Measurements from ENCODE around the gene ZNF354B. TPM values are rescaled to one million over a fixed set of nuclear protein-coding genes. Genes with fewer than 3 reads are reported as not detected.
"Not testable (repeated sequence)": the region's sequence is repeated elsewhere in the genome, so short reads cannot be mapped to it uniquely, and the experiment has no call there.

Gene ZNF354B
- total RNA-seq, 2 experiments from 2014 or later, result 9.5 to 10.6 TPM

DNA sequence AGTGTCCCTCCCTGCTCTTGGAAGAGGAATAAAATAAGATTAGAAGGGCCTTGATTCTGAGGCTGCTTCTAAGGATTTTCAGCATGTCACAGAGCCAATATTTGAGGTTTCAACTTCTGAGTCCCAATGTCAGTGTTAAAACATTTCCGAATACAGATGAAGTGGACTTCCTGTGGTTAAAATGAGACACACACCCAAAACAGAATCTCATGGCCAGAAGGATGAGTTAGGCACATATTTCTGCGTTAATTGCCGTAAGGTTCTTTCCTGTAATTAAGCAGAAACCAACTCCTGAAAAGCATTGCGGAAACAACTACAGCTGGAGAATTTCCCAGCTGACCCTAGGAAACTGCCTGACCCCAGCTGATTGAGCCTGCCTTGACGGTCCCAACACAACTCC, 10.4 kb upstream of the ZNF354B start:
- Mint-ChIP-seq H3K4me3 (no peak overlapping the region), H3K4me1 (no peaks in the 10 kb centered on the region), H3K27me3 (peaks cover 3% of the 10 kb centered on the region), H3K9me3 (peaks cover 10% of the 10 kb centered on the region), H3K27ac (no peak overlapping the region), H3K36me3 (ENCODE audit: low read depth) (no peaks in the 10 kb centered on the region)
- ChIA-PET POLR2A (no interaction called here), CTCF (no interaction called here)
- DNase-seq, result no peak

DNA sequence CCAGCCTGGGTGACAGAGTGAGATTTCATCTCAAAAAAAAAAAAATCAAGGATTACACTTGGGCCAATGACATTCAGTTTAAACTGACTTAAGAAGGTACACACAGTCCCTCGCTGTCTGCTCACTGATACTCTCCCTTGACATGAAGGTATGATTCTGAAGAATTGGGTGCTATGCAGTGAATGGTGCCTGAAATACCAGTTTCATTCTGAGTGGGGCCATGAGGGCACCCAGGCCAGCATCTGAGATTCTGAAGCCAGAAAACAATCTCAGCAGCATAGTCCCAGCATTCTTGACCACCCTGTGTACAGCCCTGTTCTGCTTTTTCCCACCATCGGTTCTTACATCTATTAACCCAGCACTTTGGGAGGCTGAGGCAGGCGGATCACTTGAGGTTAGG, 7.8 kb upstream of the ZNF354B start:
- ChIA-PET POLR2A (no interaction called here), CTCF (no interaction called here)
- H3K4me3 Mint-ChIP-seq, result no peak overlapping the region
- H3K4me1 Mint-ChIP-seq, result no peaks in the 10 kb centered on the region
- DNase-seq, result no peak
- peaks cover 10% of the 10 kb centered on the region for H3K9me3 Mint-ChIP-seq
- no peak overlapping the region for H3K27ac Mint-ChIP-seq
- H3K27me3 Mint-ChIP-seq, result peaks cover 3% of the 10 kb centered on the region
- H3K36me3 Mint-ChIP-seq (ENCODE audit: low read depth), result no peaks in the 10 kb centered on the region

DNA sequence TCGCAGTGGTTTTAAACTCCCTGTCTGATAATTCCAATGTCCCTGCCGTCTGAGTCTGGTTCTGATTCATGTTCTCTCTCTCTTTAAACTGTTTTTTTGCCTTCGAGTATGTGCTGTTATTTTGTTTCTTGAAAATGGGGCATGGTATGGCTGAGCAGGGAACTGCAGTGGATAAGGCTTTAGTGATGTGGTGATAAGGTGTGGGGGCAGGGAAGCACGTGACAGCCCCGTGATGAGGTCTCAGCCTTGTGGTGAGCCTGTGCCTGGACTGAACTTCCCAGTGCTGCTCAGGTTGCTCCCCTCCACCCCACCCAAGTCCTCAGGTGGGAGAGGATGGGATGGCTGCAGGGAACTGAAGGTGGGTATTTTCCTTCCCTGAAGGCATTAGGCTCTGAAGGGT, 5.5 kb upstream of the ZNF354B start:
- Mint-ChIP-seq H3K36me3 (ENCODE audit: low read depth) (no peaks in the 10 kb centered on the region), H3K4me1 (peaks cover 7% of the 10 kb centered on the region), H3K4me3 (no peak overlapping the region), H3K27me3 (peaks cover 3% of the 10 kb centered on the region), H3K27ac (no peak overlapping the region), H3K9me3 (peaks cover 11% of the 10 kb centered on the region)
- no peak for DNase-seq
- ChIA-PET CTCF (no interaction called here), POLR2A (no interaction called here)

DNA sequence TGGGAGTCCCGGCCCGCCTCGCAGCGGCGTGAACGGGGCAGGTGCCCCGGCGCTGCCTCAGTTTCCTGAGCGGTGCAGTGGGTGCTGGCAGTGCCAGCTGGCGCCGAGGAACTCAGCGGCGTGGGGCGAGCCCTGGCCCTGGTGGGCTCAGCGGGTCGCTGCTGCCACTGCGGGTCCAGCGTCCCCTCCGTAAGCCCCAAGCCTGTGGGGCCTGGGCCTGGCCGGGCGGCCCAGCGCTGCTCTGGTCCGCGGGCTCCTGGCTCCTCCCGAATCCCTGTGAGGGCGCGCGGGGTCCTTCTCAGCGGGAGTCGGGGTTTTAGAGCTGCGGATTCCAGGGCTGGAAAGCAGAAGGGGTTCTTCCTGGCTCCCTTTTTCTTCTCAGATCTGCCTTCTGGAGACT, 862 bp downstream of the ZNF354B start:
- CTCF ChIA-PET, POLR2A ChIA-PET, H3K4me3 Mint-ChIP-seq, H3K27ac Mint-ChIP-seq, DNase-seq, H3K27me3 Mint-ChIP-seq: not testable (repeated sequence)
- H3K9me3 Mint-ChIP-seq, result peaks cover 19% of the 10 kb centered on the region
- H3K36me3 Mint-ChIP-seq (ENCODE audit: low read depth), result peaks cover 33% of the 10 kb centered on the region
- H3K4me1 Mint-ChIP-seq, result peaks cover 22% of the 10 kb centered on the region

DNA sequence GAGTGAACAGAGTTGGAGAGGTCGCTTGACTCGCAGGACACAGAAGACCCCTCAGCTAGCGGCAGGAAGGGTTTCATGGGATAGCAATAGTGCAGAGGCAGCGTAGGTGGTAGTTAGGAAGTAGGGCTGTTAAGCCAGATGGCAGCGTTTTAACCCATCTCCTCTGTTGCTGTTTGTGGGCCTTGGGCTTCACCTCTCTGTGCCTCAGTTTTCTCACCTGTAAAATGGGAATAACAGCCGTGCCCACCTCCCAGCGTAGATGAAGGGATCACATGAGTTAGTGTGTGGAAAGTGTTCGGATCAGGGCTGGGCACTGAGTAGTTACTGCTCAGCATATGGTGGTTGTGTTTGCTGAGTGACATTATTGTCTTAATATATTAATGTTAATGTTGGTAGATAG, 1.9 kb downstream of the ZNF354B start:
- Mint-ChIP-seq H3K4me3 (peak overlapping the region; percentile 62), H3K9me3 (peaks cover 22% of the 10 kb centered on the region), H3K4me1 (peaks cover 22% of the 10 kb centered on the region), H3K27me3 (no peaks in the 10 kb centered on the region), H3K36me3 (ENCODE audit: low read depth) (peaks cover 43% of the 10 kb centered on the region), H3K27ac (no peak overlapping the region)
- ChIA-PET POLR2A (no interaction called here), CTCF (interaction anchor here (0.6 kb wide), 1 partner anchor 66 kb away, joined by 3 read pairs; no protein-coding TSS in a partner anchor)
- no peak for DNase-seq

GRCh38 chr5:178866946-178867345, 7.2 kb downstream of the ZNF354B start:
- Mint-ChIP-seq H3K4me1 (peaks cover under 1% of the 10 kb centered on the region), H3K4me3 (no peak overlapping the region), H3K27ac (no peak overlapping the region), H3K36me3 (ENCODE audit: low read depth) (peaks cover 82% of the 10 kb centered on the region), H3K9me3 (peaks cover 38% of the 10 kb centered on the region), H3K27me3 (no peaks in the 10 kb centered on the region)
- ChIA-PET CTCF (no interaction called here), POLR2A (no interaction called here)
- no peak for DNase-seq

- Mint-ChIP-seq H3K27me3 (no peaks in the 10 kb centered on the region), H3K36me3 (ENCODE audit: low read depth) (peaks cover 98% of the 10 kb centered on the region), H3K4me3 (no peak overlapping the region), H3K27ac (no peak overlapping the region), H3K9me3 (peaks cover 50% of the 10 kb centered on the region), H3K4me1 (no peaks in the 10 kb centered on the region)
- no peak for DNase-seq
- ChIA-PET CTCF (no interaction called here), POLR2A (no interaction called here)
Measured at GRCh38 chr5:178869577-178869976, 9.8 kb downstream of the ZNF354B start.

DNA sequence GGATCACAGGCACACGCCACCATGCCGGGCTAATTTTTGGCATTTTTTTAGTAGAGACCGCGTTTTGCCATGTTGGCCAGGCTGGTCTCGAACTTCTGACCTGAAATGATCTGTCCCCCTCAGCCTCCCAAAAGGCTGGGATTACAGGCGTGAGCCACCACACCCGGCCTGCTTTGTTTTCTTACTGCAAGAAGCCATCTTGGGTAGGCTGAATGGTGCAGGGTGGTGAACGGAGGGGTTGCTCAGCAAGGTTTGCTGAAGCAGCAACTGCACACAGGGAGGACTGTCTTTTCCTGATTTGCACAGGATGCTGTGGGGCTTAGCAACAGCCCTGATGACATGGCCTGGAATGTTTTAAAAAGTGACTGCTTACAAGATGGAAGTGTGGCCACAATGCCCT, 10.7 kb downstream of the ZNF354B start:
- Mint-ChIP-seq H3K9me3 (peaks cover 58% of the 10 kb centered on the region), H3K27ac (no peak overlapping the region), H3K36me3 (ENCODE audit: low read depth) (peaks cover 98% of the 10 kb centered on the region), H3K4me1 (no peaks in the 10 kb centered on the region), H3K27me3 (no peaks in the 10 kb centered on the region), H3K4me3 (no peak overlapping the region)
- ChIA-PET POLR2A (no interaction called here), CTCF (no interaction called here)
- no peak for DNase-seq

- ChIA-PET POLR2A (no interaction called here), CTCF (no interaction called here)
- H3K4me3 Mint-ChIP-seq, result no peak overlapping the region
- no peak for DNase-seq
- peaks cover 62% of the 10 kb centered on the region for H3K9me3 Mint-ChIP-seq
- H3K4me1 Mint-ChIP-seq, result no peaks in the 10 kb centered on the region
- peaks cover 98% of the 10 kb centered on the region for H3K36me3 Mint-ChIP-seq (ENCODE audit: low read depth)
- no peaks in the 10 kb centered on the region for H3K27me3 Mint-ChIP-seq
- no peak overlapping the region for H3K27ac Mint-ChIP-seq
Measured at GRCh38 chr5:178872302-178872701, 12.5 kb downstream of the ZNF354B start.

- H3K4me1 Mint-ChIP-seq, POLR2A ChIA-PET, DNase-seq, CTCF ChIA-PET, H3K4me3 Mint-ChIP-seq, H3K27me3 Mint-ChIP-seq, H3K27ac Mint-ChIP-seq: not testable (repeated sequence)
- H3K36me3 Mint-ChIP-seq (ENCODE audit: low read depth), result peaks cover 75% of the 10 kb centered on the region
- H3K9me3 Mint-ChIP-seq, result peaks cover 59% of the 10 kb centered on the region
Measured at GRCh38 chr5:178883115-178883694, 23.5 kb downstream of the ZNF354B start.

DNA sequence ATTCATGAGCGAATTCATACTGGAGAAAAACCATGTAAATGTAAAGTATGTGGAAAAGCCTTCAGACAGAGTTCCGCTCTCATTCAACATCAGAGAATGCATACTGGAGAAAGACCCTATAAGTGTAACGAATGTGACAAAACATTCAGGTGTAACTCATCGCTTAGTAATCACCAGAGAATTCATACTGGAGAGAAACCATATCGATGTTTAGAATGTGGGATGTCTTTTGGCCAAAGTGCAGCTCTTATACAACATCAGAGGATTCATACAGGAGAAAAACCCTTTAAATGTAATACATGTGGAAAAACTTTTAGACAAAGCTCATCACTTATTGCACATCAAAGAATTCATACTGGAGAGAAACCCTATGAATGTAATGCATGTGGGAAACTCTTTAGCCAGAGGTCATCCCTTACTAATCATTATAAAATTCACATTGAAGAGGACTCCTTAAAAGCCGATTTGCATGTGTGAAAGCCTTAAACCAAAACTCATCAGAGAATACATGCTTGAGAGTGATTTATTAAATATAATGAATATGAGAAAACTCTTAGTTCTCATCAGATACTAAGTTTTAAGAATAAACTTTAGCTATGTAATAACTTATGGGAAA, 24.2 kb downstream of the ZNF354B start:
- no peaks in the 10 kb centered on the region for H3K27me3 Mint-ChIP-seq
- CTCF ChIA-PET, result no interaction called here
- H3K27ac Mint-ChIP-seq, result no peak overlapping the region
- POLR2A ChIA-PET, result interaction anchor here (1.0 kb wide), 1 partner anchor 256 kb away, joined by 3 read pairs; no protein-coding TSS in a partner anchor
- no peak for DNase-seq
- no peak overlapping the region for H3K4me3 Mint-ChIP-seq
- H3K4me1 Mint-ChIP-seq, result no peaks in the 10 kb centered on the region
- peaks cover 61% of the 10 kb centered on the region for H3K9me3 Mint-ChIP-seq
- H3K36me3 Mint-ChIP-seq (ENCODE audit: low read depth), result peaks cover 75% of the 10 kb centered on the region

GRCh38 chr5:178895615-178896571, 36.1 kb downstream of the ZNF354B start, which contains the start of gene ZFP2:
Gene ZFP2 (plus strand): TSS chr5:178895913. CDS start chr5:178931314, 35,401 bp downstream.
- peaks cover 2% of the 10 kb centered on the region for H3K4me1 Mint-ChIP-seq
- POLR2A ChIA-PET, result no interaction called here
- peaks cover 44% of the 10 kb centered on the region for H3K9me3 Mint-ChIP-seq
- peaks cover 6% of the 10 kb centered on the region for H3K36me3 Mint-ChIP-seq (ENCODE audit: low read depth)
- no peak within 1 kb of the TSS for H3K27ac Mint-ChIP-seq
- H3K27me3 Mint-ChIP-seq, result no peaks in the 10 kb centered on the region
- DNase-seq, result peak; percentile 17
- peak within 1 kb of the TSS; percentile 55 for H3K4me3 Mint-ChIP-seq
- CTCF ChIA-PET, result interaction anchor here (0.8 kb wide), 1 partner anchor 165 kb away, joined by 3 read pairs; the partner anchor contains the start of gene ZNF354C

- H3K36me3 Mint-ChIP-seq (ENCODE audit: low read depth), result peaks cover 4% of the 10 kb centered on the region
- POLR2A ChIA-PET, result no interaction called here
- no peak overlapping the region for H3K4me3 Mint-ChIP-seq
- CTCF ChIA-PET, result interaction anchor here (0.5 kb wide), 1 partner anchor 178 kb away, joined by 3 read pairs; no protein-coding TSS in a partner anchor
- H3K4me1 Mint-ChIP-seq, result peaks cover 2% of the 10 kb centered on the region
- no peaks in the 10 kb centered on the region for H3K27me3 Mint-ChIP-seq
- no peak overlapping the region for H3K27ac Mint-ChIP-seq
- no peak for DNase-seq
- H3K9me3 Mint-ChIP-seq, result peaks cover 42% of the 10 kb centered on the region
Measured at GRCh38 chr5:178899289-178899688, 39.5 kb downstream of the ZNF354B start.
